ENCODE data around the gene LGALS3BP.
"Not testable (repeated sequence)": the region's sequence is repeated elsewhere in the genome, so short reads cannot be mapped to it uniquely, and the experiment has no call there.

The LGALS3BP gene

GRCh38 chr17:78972507-78973105 lies 7.1 kb downstream of the LGALS3BP start:
- Histone ChIP-seq H3K9ac (ENCODE audit: low read depth, low read length) (no peak overlapping the region), H3K4me1 (ENCODE audit: insufficient read depth, low read length) (no peaks in the 10 kb centered on the region), H3K27ac (ENCODE audit: low read length) (no peak overlapping the region), H3K27me3 (ENCODE audit: insufficient read depth, low read length) (no peaks in the 10 kb centered on the region), H3K36me3 (ENCODE audit: insufficient read depth, low read depth, low read length) (no peaks in the 10 kb centered on the region), H3K4me3 (ENCODE audit: low read length) (no peak overlapping the region), H3K9me3 (ENCODE audit: insufficient read depth, low read depth, low read length) (no peaks in the 10 kb centered on the region)

GRCh38 chr17:78971756-78972506 lies 7.8 kb downstream of the LGALS3BP start:
- H3K4me1 ChIP-seq (ENCODE audit: insufficient read depth, low read length), result no peaks in the 10 kb centered on the region

GRCh38 chr17:78970834-78971755 lies 8.6 kb downstream of the LGALS3BP start:
- Histone ChIP-seq H3K27me3 (ENCODE audit: insufficient read depth, low read length) (no peaks in the 10 kb centered on the region), H3K9ac (ENCODE audit: low read depth, low read length) (peak overlapping the region; percentile 36), H3K27ac (ENCODE audit: low read length) (no peak overlapping the region), H3K4me1 (ENCODE audit: insufficient read depth, low read length) (no peaks in the 10 kb centered on the region), H3K9me3 (ENCODE audit: insufficient read depth, low read depth, low read length) (no peaks in the 10 kb centered on the region), H3K4me3 (ENCODE audit: low read length) (no peak overlapping the region), H3K36me3 (ENCODE audit: insufficient read depth, low read depth, low read length) (no peaks in the 10 kb centered on the region)

More at GRCh38 chr17:78971756-78972506, 7.8 kb downstream of the LGALS3BP start:
- Histone ChIP-seq H3K9ac (ENCODE audit: low read depth, low read length) (peak overlapping the region; percentile 36), H3K36me3 (ENCODE audit: insufficient read depth, low read depth, low read length) (no peaks in the 10 kb centered on the region), H3K9me3 (ENCODE audit: insufficient read depth, low read depth, low read length) (no peaks in the 10 kb centered on the region), H3K27ac (ENCODE audit: low read length) (no peak overlapping the region), H3K27me3 (ENCODE audit: insufficient read depth, low read length) (no peaks in the 10 kb centered on the region), H3K4me3 (ENCODE audit: low read length) (no peak overlapping the region)

- Histone ChIP-seq H3K27me3 (ENCODE audit: insufficient read depth, low read length) (no peaks in the 10 kb centered on the region), H3K9me3 (ENCODE audit: insufficient read depth, low read depth, low read length) (no peaks in the 10 kb centered on the region), H3K4me3 (ENCODE audit: low read length) (no peak overlapping the region), H3K36me3 (ENCODE audit: insufficient read depth, low read depth, low read length) (no peaks in the 10 kb centered on the region), H3K9ac (ENCODE audit: low read depth, low read length) (no peak overlapping the region), H3K27ac (ENCODE audit: low read length) (no peak overlapping the region), H3K4me1 (ENCODE audit: insufficient read depth, low read length) (no peaks in the 10 kb centered on the region)
Observed at GRCh38 chr17:78969865-78970264, 9.9 kb downstream of the LGALS3BP start.

GRCh38 chr17:78967782-78968362 lies 11.9 kb downstream of the LGALS3BP start:
- H3K27me3 ChIP-seq (ENCODE audit: insufficient read depth, low read length), result no peaks in the 10 kb centered on the region
- no peak overlapping the region for H3K27ac ChIP-seq (ENCODE audit: low read length)
- H3K9ac ChIP-seq (ENCODE audit: low read depth, low read length), result no peak overlapping the region
- no peaks in the 10 kb centered on the region for H3K4me1 ChIP-seq (ENCODE audit: insufficient read depth, low read length)
- H3K36me3 ChIP-seq (ENCODE audit: insufficient read depth, low read depth, low read length), result no peaks in the 10 kb centered on the region
- no peaks in the 10 kb centered on the region for H3K9me3 ChIP-seq (ENCODE audit: insufficient read depth, low read depth, low read length)
- no peak overlapping the region for H3K4me3 ChIP-seq (ENCODE audit: low read length)

GRCh38 chr17:78966910-78967600 lies 12.7 kb downstream of the LGALS3BP start:
- Histone ChIP-seq H3K4me1 (ENCODE audit: insufficient read depth, low read length) (no peaks in the 10 kb centered on the region), H3K27me3 (ENCODE audit: insufficient read depth, low read length) (no peaks in the 10 kb centered on the region), H3K36me3 (ENCODE audit: insufficient read depth, low read depth, low read length) (no peaks in the 10 kb centered on the region), H3K9ac (ENCODE audit: low read depth, low read length) (no peak overlapping the region), H3K9me3 (ENCODE audit: insufficient read depth, low read depth, low read length) (no peaks in the 10 kb centered on the region), H3K4me3 (ENCODE audit: low read length) (no peak overlapping the region), H3K27ac (ENCODE audit: low read length) (no peak overlapping the region)

- Histone ChIP-seq H3K4me1 (ENCODE audit: insufficient read depth, low read length) (no peaks in the 10 kb centered on the region), H3K9me3 (ENCODE audit: insufficient read depth, low read depth, low read length) (no peaks in the 10 kb centered on the region), H3K4me3 (ENCODE audit: low read length) (no peak overlapping the region), H3K36me3 (ENCODE audit: insufficient read depth, low read depth, low read length) (no peaks in the 10 kb centered on the region), H3K27me3 (ENCODE audit: insufficient read depth, low read length) (no peaks in the 10 kb centered on the region), H3K27ac (ENCODE audit: low read length) (no peak overlapping the region), H3K9ac (ENCODE audit: low read depth, low read length) (no peak overlapping the region)
Observed at GRCh38 chr17:78966123-78966813, 13.5 kb downstream of the LGALS3BP start.

- H3K27me3 ChIP-seq (ENCODE audit: insufficient read depth, low read length), result no peaks in the 10 kb centered on the region
- H3K9ac ChIP-seq (ENCODE audit: low read depth, low read length), result no peak overlapping the region
- no peaks in the 10 kb centered on the region for H3K4me1 ChIP-seq (ENCODE audit: insufficient read depth, low read length)
- H3K27ac ChIP-seq (ENCODE audit: low read length), result no peak overlapping the region
- H3K4me3 ChIP-seq (ENCODE audit: low read length), result no peak overlapping the region
- no peaks in the 10 kb centered on the region for H3K9me3 ChIP-seq (ENCODE audit: insufficient read depth, low read depth, low read length)
- H3K36me3 ChIP-seq (ENCODE audit: insufficient read depth, low read depth, low read length), result no peaks in the 10 kb centered on the region
Observed at GRCh38 chr17:78965491-78965924, 14.2 kb downstream of the LGALS3BP start.

- Histone ChIP-seq H3K27ac (ENCODE audit: low read length) (no peak overlapping the region), H3K9me3 (ENCODE audit: insufficient read depth, low read depth, low read length) (no peaks in the 10 kb centered on the region), H3K4me3 (ENCODE audit: low read length) (no peak overlapping the region), H3K36me3 (ENCODE audit: insufficient read depth, low read depth, low read length) (no peaks in the 10 kb centered on the region), H3K27me3 (ENCODE audit: insufficient read depth, low read length) (no peaks in the 10 kb centered on the region), H3K9ac (ENCODE audit: low read depth, low read length) (no peak overlapping the region), H3K4me1 (ENCODE audit: insufficient read depth, low read length) (no peaks in the 10 kb centered on the region)
Observed at GRCh38 chr17:78963378-78963777, 16.3 kb downstream of the LGALS3BP start.

- H3K9me3 ChIP-seq (ENCODE audit: insufficient read depth, low read depth, low read length); H3K4me1 ChIP-seq (ENCODE audit: insufficient read depth, low read length); H3K36me3 ChIP-seq (ENCODE audit: insufficient read depth, low read depth, low read length); H3K27me3 ChIP-seq (ENCODE audit: insufficient read depth, low read length); H3K9ac ChIP-seq (ENCODE audit: low read depth, low read length); H3K27ac ChIP-seq (ENCODE audit: low read length); H3K4me3 ChIP-seq (ENCODE audit: low read length): not testable (repeated sequence)
Observed at GRCh38 chr17:78962984-78963348, 16.8 kb downstream of the LGALS3BP start.

Data from iPS-20b (cell line).